ENCODE data around the gene DGKG.

DNA sequence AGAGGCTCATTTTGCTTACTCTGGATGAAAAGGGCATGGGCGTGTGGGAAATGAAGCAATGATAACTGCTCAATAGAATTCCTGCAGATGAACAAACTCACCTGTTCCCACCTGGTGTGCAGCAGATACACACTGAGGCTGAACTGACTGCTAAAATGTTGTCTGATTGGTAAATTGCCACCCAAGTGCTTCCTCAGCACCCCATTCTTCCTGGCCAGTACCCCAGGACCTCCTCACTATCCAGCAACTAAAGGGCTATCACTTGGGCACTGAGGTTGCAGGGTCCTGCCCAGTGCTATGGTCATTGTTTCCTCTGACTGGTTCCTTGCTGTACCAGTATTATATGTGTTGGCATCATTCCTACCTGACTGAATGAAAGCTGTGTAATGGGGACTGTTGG lies 38.0 kb upstream of the DGKG start:
- TF ChIP-seq, protein P1, sequence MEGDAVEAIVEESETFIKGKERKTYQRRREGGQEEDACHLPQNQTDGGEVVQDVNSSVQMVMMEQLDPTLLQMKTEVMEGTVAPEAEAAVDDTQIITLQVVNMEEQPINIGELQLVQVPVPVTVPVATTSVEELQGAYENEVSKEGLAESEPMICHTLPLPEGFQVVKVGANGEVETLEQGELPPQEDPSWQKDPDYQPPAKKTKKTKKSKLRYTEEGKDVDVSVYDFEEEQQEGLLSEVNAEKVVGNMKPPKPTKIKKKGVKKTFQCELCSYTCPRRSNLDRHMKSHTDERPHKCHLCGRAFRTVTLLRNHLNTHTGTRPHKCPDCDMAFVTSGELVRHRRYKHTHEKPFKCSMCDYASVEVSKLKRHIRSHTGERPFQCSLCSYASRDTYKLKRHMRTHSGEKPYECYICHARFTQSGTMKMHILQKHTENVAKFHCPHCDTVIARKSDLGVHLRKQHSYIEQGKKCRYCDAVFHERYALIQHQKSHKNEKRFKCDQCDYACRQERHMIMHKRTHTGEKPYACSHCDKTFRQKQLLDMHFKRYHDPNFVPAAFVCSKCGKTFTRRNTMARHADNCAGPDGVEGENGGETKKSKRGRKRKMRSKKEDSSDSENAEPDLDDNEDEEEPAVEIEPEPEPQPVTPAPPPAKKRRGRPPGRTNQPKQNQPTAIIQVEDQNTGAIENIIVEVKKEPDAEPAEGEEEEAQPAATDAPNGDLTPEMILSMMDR (IDR thresholded peaks at IDR 0.05) = no peak
- TF ChIP-seq POLR2A (IDR thresholded peaks at IDR 0.05) = no peak
